Suprapubic skin (tissue), 4 donors: ENCODE measurements around the gene URGCP.

Experiments
- EP300 ChIP-seq: sonication (generic); formaldehyde crosslinking; IDR thresholded peaks from one replicate; pipeline ENCODE4 v1.6.1; 2017; ENCODE audit warnings: antibody characterized with exemption
- POLR2A ChIP-seq, 2 donors: fragments of 450-650 bp; IDR thresholded peaks; one replicate each; pipeline ENCODE4 v1.6.1; 2017; ENCODE audit warnings: antibody characterized with exemption in 2 of 2, mild to moderate bottlenecking in 2 of 2, moderate library complexity in 2 of 2
- POLR2AphosphoS5 ChIP-seq, 3 donors: sonication (generic); formaldehyde crosslinking; IDR thresholded peaks; one replicate each; pipeline ENCODE4 v1.6.1; 2017; ENCODE audit warnings: antibody characterized with exemption in 3 of 3
- TF ChIP-seq, protein P1 (sequence below), 2 donors: fragments of 200-600 bp in 1 of 2; fragments of 450-650 bp in 1 of 2; sonication (generic) in 1 of 2; IDR thresholded peaks; one replicate each; pipeline ENCODE4 v1.5.1; 2016 to 2019; ENCODE audit warnings: antibody characterized with exemption in 2 of 2, mild to moderate bottlenecking in 1 of 2, moderate library complexity in 1 of 2

DNA sequence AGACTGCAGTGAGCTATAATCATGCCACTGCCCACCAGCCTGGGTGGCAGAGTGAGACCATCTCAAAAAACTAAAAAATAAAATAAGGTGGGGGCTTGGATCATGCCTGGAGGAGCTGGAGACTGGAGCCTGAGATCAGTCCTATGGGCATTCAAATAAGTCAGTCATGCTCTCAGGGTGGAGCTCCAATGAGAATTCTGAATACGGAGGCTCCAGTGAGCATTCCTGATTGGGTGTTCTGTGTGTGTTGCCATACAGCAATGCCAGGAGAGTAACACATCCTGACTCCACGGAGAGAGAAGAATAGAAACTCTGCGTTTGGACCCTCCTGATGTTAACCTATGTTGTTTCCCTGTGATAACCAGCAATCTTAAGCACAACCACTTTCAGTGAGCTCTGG lies 35.9 kb upstream of the URGCP start:
- TF ChIP-seq, protein P1, sequence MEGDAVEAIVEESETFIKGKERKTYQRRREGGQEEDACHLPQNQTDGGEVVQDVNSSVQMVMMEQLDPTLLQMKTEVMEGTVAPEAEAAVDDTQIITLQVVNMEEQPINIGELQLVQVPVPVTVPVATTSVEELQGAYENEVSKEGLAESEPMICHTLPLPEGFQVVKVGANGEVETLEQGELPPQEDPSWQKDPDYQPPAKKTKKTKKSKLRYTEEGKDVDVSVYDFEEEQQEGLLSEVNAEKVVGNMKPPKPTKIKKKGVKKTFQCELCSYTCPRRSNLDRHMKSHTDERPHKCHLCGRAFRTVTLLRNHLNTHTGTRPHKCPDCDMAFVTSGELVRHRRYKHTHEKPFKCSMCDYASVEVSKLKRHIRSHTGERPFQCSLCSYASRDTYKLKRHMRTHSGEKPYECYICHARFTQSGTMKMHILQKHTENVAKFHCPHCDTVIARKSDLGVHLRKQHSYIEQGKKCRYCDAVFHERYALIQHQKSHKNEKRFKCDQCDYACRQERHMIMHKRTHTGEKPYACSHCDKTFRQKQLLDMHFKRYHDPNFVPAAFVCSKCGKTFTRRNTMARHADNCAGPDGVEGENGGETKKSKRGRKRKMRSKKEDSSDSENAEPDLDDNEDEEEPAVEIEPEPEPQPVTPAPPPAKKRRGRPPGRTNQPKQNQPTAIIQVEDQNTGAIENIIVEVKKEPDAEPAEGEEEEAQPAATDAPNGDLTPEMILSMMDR (IDR thresholded peaks at IDR 0.05), result no peak
- no peak for TF ChIP-seq POLR2A (IDR thresholded peaks at IDR 0.05)
- no peak for TF ChIP-seq EP300
- no peak for TF ChIP-seq POLR2AphosphoS5 (IDR thresholded peaks at IDR 0.05)
